GM12872 (cell line): ENCODE measurements around the gene PIR.

Experiments used
- TF ChIP-seq, protein P1 (sequence below): IDR thresholded peaks from 3 replicates; pipeline ENCODE4 v1.5.1; 2011; ENCODE audit warnings: low read depth, mild to moderate bottlenecking, low read length, moderate library complexity; ENCODE audit not compliant: insufficient read depth

The PIR gene

DNA sequence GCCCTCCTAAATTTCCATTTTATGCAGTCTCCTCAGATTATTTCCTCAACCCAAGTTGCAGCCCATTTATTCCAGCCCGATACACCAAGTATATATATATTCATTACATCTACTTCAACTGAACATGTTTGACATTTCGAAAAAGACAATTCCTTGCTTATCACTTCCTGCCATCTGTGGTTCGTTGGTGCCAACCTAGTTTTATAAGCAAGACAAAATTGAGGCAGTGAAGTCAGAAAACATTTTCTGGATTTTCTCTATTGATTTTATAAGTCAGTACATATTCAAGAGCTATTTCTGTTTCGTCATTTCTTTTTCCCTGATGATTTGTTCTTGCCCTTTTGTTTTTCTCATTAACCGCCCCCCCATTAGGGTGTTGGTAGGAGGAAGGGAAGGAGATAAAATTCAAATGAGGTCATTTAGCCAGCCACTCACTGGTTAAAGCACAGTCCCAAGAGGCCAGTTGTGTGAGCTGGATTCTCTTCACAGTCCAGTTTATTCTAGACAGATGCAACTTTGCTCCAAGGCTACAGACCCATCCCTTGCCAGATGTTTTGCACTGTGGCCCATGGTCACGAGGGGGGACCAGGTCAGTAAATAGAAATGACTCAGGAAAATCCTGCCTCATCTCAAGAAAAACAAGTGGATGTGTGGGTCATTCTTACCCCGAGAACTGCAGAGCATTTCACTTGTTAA, 88.6 kb downstream of the PIR start:
- TF ChIP-seq, protein P1, sequence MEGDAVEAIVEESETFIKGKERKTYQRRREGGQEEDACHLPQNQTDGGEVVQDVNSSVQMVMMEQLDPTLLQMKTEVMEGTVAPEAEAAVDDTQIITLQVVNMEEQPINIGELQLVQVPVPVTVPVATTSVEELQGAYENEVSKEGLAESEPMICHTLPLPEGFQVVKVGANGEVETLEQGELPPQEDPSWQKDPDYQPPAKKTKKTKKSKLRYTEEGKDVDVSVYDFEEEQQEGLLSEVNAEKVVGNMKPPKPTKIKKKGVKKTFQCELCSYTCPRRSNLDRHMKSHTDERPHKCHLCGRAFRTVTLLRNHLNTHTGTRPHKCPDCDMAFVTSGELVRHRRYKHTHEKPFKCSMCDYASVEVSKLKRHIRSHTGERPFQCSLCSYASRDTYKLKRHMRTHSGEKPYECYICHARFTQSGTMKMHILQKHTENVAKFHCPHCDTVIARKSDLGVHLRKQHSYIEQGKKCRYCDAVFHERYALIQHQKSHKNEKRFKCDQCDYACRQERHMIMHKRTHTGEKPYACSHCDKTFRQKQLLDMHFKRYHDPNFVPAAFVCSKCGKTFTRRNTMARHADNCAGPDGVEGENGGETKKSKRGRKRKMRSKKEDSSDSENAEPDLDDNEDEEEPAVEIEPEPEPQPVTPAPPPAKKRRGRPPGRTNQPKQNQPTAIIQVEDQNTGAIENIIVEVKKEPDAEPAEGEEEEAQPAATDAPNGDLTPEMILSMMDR: no peak

DNA sequence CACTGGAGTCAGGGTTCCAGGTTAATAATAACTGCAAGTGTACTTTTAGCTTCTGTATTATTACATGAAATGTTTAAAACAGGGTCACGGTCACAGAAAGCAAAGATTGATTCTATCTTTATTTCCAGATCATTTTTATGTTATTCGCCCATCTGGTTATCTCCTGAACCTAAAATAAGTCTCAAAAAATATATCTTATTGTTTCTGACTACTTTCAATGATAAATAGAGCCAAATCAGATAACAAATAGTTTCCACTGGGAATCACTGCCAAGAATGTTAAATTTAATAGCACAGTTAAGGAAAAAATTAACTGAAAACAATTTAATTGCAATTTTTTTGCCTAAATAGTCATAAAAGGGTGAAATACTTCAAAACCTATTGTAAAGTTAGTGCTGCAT, 91.8 kb downstream of the PIR start:
- TF ChIP-seq, protein P1: no peak

DNA sequence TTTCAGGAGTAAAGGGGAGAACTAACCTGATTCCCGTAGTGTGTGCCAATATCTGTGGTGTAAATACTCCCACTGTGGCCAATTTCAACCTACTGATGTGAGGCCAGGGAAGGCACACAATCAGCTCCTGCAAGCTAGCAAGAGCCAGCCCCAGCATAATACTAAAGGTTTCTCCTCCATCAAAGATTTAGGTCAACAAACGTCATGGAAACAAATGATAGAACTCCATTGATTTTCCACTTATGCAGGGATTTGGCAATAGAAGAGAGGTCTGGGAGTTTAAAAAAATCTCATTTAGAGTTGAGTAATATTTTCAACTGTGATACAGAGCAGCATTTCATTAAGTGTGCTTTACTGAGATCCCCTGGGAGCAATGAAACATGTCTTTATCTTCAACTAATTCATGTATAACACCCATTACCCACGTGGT, 93.2 kb downstream of the PIR start:
- TF ChIP-seq, protein P1: no peak

DNA sequence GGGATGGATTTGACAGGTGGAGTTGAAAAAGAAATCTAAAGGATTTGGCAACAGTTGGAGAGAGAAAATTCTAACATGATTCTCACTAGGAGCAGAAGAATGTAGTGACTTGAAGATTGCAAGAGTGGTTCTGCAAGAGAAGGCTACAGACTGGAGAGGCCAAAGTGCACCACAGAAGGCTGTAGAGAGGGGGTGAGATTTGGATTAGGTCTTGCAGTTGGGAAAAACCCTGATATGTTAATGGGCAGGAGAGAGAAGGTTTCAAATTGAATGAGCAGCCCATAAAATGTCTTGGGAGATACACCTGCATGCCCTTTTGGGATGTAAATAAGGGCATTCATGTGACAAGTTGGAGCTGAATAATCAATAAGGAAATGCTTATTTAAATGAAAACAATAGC, 94.3 kb downstream of the PIR start:
- TF ChIP-seq, protein P1: no peak

DNA sequence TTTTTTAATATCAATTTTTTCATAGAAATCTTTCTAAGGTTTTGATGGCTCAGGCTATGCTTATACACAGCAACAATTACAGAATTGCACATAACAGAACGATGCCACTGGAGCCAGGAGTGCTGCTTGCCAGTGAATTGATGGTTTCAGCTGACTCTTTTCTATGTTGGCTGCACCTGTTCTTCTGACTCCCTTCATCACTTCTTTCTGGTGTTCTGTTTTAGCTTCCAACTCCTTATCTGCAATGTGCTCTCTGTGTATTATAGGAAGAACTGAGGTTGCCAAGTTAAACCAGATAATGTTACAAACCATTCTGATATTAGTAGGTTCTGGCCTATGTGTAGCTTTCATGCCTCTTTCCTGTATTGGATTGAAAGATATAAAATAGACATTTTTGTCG, 97.3 kb downstream of the PIR start:
- TF ChIP-seq, protein P1: no peak

DNA sequence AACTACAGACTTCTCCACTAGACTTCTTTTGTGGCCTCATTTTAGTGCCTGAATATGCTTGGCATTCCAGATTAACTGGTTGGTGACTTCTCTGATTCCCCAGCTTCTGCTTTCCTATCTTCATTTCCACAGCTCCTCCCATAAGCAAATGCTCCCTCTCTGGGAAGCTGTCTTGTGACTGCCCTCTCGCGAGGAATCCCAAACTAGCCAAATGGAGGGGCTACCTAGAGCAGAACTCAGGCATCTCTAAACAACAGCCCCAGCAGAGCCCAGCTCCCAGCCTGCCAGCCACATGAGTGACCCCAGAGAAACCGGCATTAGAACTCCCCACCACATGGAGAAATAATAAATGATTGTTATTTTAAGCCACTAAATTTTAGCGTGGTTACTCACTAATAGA, 101.3 kb downstream of the PIR start:
- TF ChIP-seq, protein P1: no peak

DNA sequence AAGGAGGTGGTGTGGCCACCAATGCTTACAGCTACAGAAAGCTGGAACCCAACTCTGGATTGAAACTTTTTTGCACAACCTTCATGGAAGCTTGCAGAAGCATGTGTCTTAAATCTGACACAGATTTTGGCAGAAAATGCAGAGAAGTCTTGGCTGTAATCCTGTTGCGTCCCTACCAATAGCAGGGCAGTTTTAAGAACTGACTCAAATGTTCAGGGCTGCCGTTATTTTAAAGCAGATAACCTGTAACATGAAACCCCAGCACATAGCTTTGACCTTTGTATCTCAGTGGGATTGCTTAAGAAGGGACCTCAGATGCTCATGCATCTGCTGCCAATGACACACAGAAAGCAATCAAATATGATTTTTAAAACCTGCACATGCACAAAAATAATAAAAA, 108.8 kb downstream of the PIR start, which contains the start of gene VEGFD:
TSS of gene VEGFD (minus strand) at position 110 of the 400 bp plus-strand sequence. CDS start 467 bp downstream, outside the sequence.
- TF ChIP-seq, protein P1: no peak

DNA sequence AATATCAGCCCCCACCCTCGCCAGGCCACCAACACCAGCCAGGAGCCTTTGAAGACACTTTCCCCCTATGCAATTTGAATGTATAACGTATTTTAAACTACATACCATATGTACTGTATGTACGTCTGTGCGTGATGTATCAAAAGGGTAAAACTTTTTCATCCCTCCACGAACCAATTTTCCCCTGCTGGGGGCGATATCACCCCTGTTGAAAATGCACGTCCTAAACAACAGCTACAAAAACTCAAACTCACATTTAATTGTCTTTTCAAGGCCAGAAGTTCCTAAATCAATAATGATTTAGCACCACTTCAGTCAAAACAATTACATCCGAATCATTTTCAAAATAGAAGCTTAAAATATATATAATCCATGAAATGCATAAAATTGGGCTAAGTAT, 110.3 kb downstream of the PIR start:
- TF ChIP-seq, protein P1: no peak
